Effector memory CD8-positive, alpha-beta T cell (primary cell): ENCODE results near the gene COL26A1.
A peak's percentile ranks its signal among the peaks of the same experiment; 100 is the strongest.

Experiments used
- ATAC-seq: fragments of 150-1000 bp; cut with Tn5 transposase; replicated peaks from 2 replicates; pipeline ENCODE4 v1.10.0; 2021; ENCODE audit warnings: mild to moderate bottlenecking, moderate library complexity
- DNase-seq, 3 experiments: peaks; one replicate each; pipeline ENCODE4 v3.0.0; 2021
- H3K27ac Mint-ChIP-seq, 2 donors: one replicate each; pipeline ENCODE4 v1.8.0; 2022; ENCODE audit warnings: mild to moderate bottlenecking in 2 of 2, mixed read lengths in 2 of 2, moderate library complexity in 2 of 2
- H3K27me3 Mint-ChIP-seq, 2 donors: one replicate each; pipeline ENCODE4 v1.8.0; 2022; ENCODE audit warnings: mixed read lengths in 2 of 2
- H3K36me3 Mint-ChIP-seq: one replicate; pipeline ENCODE4 v1.8.0; 2022; ENCODE audit warnings: mild to moderate bottlenecking, moderate library complexity, mixed read lengths; ENCODE audit not compliant: insufficient read depth
- H3K4me1 Mint-ChIP-seq, 2 donors: one replicate each; pipeline ENCODE4 v1.8.0; 2022; ENCODE audit warnings: low read depth in 2 of 2, mixed read lengths in 2 of 2
- H3K4me3 Mint-ChIP-seq, 2 donors: one replicate each; pipeline ENCODE4 v1.8.0; 2022; ENCODE audit warnings: mild to moderate bottlenecking in 2 of 2, mixed read lengths in 2 of 2, moderate library complexity in 2 of 2
- H3K9me3 Mint-ChIP-seq, 2 donors: one replicate each; pipeline ENCODE4 v1.8.0; 2022; ENCODE audit warnings: mixed read lengths in 2 of 2

Gene COL26A1

GRCh38 chr7:101534015-101534803 is 171.5 kb downstream of the COL26A1 start:
- no peak overlapping the region for H3K4me3 Mint-ChIP-seq
- peaks cover 31 to 70% of the 10 kb centered on the region in 2 donors for H3K27me3 Mint-ChIP-seq
- H3K4me1 Mint-ChIP-seq, result peaks cover 3 to 6% of the 10 kb centered on the region in 2 donors
- DNase-seq, result no peak
- H3K27ac Mint-ChIP-seq, result no peak overlapping the region
- ATAC-seq, result no peak
- no peaks in the 10 kb centered on the region for H3K36me3 Mint-ChIP-seq
- no peaks in the 10 kb centered on the region for H3K9me3 Mint-ChIP-seq

- Mint-ChIP-seq H3K4me1 (peaks cover 3 to 6% of the 10 kb centered on the region in 2 donors), H3K27me3 (peaks cover 27 to 70% of the 10 kb centered on the region in 2 donors), H3K36me3 (no peaks in the 10 kb centered on the region), H3K9me3 (no peaks in the 10 kb centered on the region), H3K27ac (no peak overlapping the region), H3K4me3 (no peak overlapping the region)
- ATAC-seq (no peak), DNase-seq (no peak)
Observed at GRCh38 chr7:101534873-101535272, 172.2 kb downstream of the COL26A1 start.

GRCh38 chr7:101535351-101535751 is 172.7 kb downstream of the COL26A1 start:
- no peak overlapping the region for H3K27ac Mint-ChIP-seq
- DNase-seq, result no peak
- no peaks in the 10 kb centered on the region for H3K36me3 Mint-ChIP-seq
- no peak overlapping the region for H3K4me3 Mint-ChIP-seq
- ATAC-seq, result no peak
- H3K9me3 Mint-ChIP-seq, result no peaks in the 10 kb centered on the region
- H3K4me1 Mint-ChIP-seq, result peaks cover 3 to 6% of the 10 kb centered on the region in 2 donors
- peaks cover 24 to 65% of the 10 kb centered on the region in 2 donors for H3K27me3 Mint-ChIP-seq

- peaks cover 3 to 6% of the 10 kb centered on the region in 2 donors for H3K4me1 Mint-ChIP-seq
- H3K9me3 Mint-ChIP-seq, result no peaks in the 10 kb centered on the region
- no peak for ATAC-seq
- no peak overlapping the region for H3K4me3 Mint-ChIP-seq
- DNase-seq, result no peak
- H3K36me3 Mint-ChIP-seq, result no peaks in the 10 kb centered on the region
- H3K27me3 Mint-ChIP-seq, result peaks cover 24 to 60% of the 10 kb centered on the region in 2 donors
- H3K27ac Mint-ChIP-seq, result no peak overlapping the region
Observed at GRCh38 chr7:101536232-101536631, 173.6 kb downstream of the COL26A1 start.

- peaks cover 24 to 56% of the 10 kb centered on the region in 2 donors for H3K27me3 Mint-ChIP-seq
- H3K4me1 Mint-ChIP-seq, result peaks cover 3 to 6% of the 10 kb centered on the region in 2 donors
- no peak for ATAC-seq
- H3K9me3 Mint-ChIP-seq, result no peaks in the 10 kb centered on the region
- no peak overlapping the region for H3K4me3 Mint-ChIP-seq
- H3K36me3 Mint-ChIP-seq, result no peaks in the 10 kb centered on the region
- DNase-seq, result no peak
- no peak overlapping the region for H3K27ac Mint-ChIP-seq
Observed at GRCh38 chr7:101536668-101537067, 174.0 kb downstream of the COL26A1 start.

- Mint-ChIP-seq H3K27ac (no peak overlapping the region), H3K4me1 (peaks cover 3 to 6% of the 10 kb centered on the region in 2 donors), H3K36me3 (no peaks in the 10 kb centered on the region), H3K4me3 (no peak overlapping the region), H3K9me3 (no peaks in the 10 kb centered on the region), H3K27me3 (peaks cover 22 to 50% of the 10 kb centered on the region in 2 donors)
- DNase-seq, result no peak
- ATAC-seq, result no peak
Observed at GRCh38 chr7:101537205-101537604, 174.5 kb downstream of the COL26A1 start.

GRCh38 chr7:101537935-101538595 is 175.4 kb downstream of the COL26A1 start:
- peaks cover 3 to 9% of the 10 kb centered on the region in 2 donors for H3K4me1 Mint-ChIP-seq
- H3K36me3 Mint-ChIP-seq, result no peaks in the 10 kb centered on the region
- H3K27me3 Mint-ChIP-seq, result peaks cover 13 to 49% of the 10 kb centered on the region in 2 donors
- H3K27ac Mint-ChIP-seq, result no peak overlapping the region
- H3K9me3 Mint-ChIP-seq, result no peaks in the 10 kb centered on the region
- no peak for DNase-seq
- H3K4me3 Mint-ChIP-seq, result no peak overlapping the region
- ATAC-seq, result no peak

- ATAC-seq (peak; percentile 40), DNase-seq (peak; percentile 38 to 45 (median 44))
- H3K27me3 Mint-ChIP-seq, result peaks cover 10 to 41% of the 10 kb centered on the region in 2 donors
- H3K9me3 Mint-ChIP-seq, result no peaks in the 10 kb centered on the region
- H3K4me1 Mint-ChIP-seq, result peaks cover 0 to 9% of the 10 kb centered on the region in 2 donors
- H3K36me3 Mint-ChIP-seq, result no peaks in the 10 kb centered on the region
- no peak overlapping the region for H3K27ac Mint-ChIP-seq
- no peak overlapping the region for H3K4me3 Mint-ChIP-seq
Observed at GRCh38 chr7:101538596-101539459, 176.2 kb downstream of the COL26A1 start.

GRCh38 chr7:101539784-101540183 is 177.1 kb downstream of the COL26A1 start:
- no peak overlapping the region for H3K27ac Mint-ChIP-seq
- H3K9me3 Mint-ChIP-seq, result no peaks in the 10 kb centered on the region
- no peak for ATAC-seq
- H3K27me3 Mint-ChIP-seq, result peaks cover 2 to 32% of the 10 kb centered on the region in 2 donors
- peaks cover 0 to 8% of the 10 kb centered on the region in 2 donors for H3K4me1 Mint-ChIP-seq
- DNase-seq, result no peak
- H3K4me3 Mint-ChIP-seq, result no peak overlapping the region
- H3K36me3 Mint-ChIP-seq, result no peaks in the 10 kb centered on the region

- Mint-ChIP-seq H3K27me3 (peaks cover 0 to 21% of the 10 kb centered on the region in 2 donors), H3K4me3 (no peak overlapping the region), H3K4me1 (peaks cover 0 to 4% of the 10 kb centered on the region in 2 donors), H3K36me3 (no peaks in the 10 kb centered on the region), H3K27ac (peak overlapping the region in 1 of 2 donors; percentile 32), H3K9me3 (no peaks in the 10 kb centered on the region)
- DNase-seq (peak; percentile 65 to 75 (median 67)), ATAC-seq (peak; percentile 50)
Observed at GRCh38 chr7:101542527-101543241, 180.0 kb downstream of the COL26A1 start.

- no peak for DNase-seq
- H3K27me3 Mint-ChIP-seq, result peaks cover 3 to 27% of the 10 kb centered on the region in 2 donors
- H3K4me3 Mint-ChIP-seq, result no peak overlapping the region
- no peaks in the 10 kb centered on the region for H3K36me3 Mint-ChIP-seq
- H3K4me1 Mint-ChIP-seq, result peaks cover 0 to 4% of the 10 kb centered on the region in 2 donors
- ATAC-seq, result no peak
- no peak overlapping the region for H3K27ac Mint-ChIP-seq
- H3K9me3 Mint-ChIP-seq, result no peaks in the 10 kb centered on the region
Observed at GRCh38 chr7:101543242-101543766, 180.6 kb downstream of the COL26A1 start.

GRCh38 chr7:101543846-101544245 is 181.2 kb downstream of the COL26A1 start:
- H3K27me3 Mint-ChIP-seq, result peaks cover 7 to 33% of the 10 kb centered on the region in 2 donors
- no peak overlapping the region for H3K4me3 Mint-ChIP-seq
- peaks cover 0 to 4% of the 10 kb centered on the region in 2 donors for H3K4me1 Mint-ChIP-seq
- DNase-seq (no peak), ATAC-seq (no peak)
- no peaks in the 10 kb centered on the region for H3K9me3 Mint-ChIP-seq
- no peaks in the 10 kb centered on the region for H3K36me3 Mint-ChIP-seq
- no peak overlapping the region for H3K27ac Mint-ChIP-seq
